Measurements from ENCODE around the gene TULP4. TPM values are rescaled to one million over a fixed set of nuclear protein-coding genes. Genes with fewer than 3 reads are reported as not detected.

TULP4 gene
- total RNA-seq, 1 donor from 2014 or later: 134 TPM

DNA sequence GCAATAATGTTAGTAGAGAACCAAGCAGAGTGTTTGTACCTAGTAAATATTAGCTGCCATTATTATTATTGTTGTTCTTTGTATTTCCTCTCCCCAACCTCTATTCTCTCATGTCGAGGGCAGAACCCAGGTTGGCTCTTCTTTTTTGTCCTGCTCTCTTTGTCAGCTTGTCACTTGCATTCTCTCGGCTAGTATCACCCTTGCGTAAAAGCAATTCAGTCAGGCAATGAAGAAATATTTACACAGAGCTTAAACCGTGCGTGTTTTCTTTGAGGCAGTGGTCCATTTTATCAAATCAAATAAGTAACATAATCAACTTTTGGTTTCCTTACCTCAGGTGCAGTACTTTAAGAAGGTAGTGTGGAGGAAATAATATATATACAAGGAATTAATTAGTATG, 83.9 kb downstream of the TULP4 start:
- DNase-seq: no peak

DNA sequence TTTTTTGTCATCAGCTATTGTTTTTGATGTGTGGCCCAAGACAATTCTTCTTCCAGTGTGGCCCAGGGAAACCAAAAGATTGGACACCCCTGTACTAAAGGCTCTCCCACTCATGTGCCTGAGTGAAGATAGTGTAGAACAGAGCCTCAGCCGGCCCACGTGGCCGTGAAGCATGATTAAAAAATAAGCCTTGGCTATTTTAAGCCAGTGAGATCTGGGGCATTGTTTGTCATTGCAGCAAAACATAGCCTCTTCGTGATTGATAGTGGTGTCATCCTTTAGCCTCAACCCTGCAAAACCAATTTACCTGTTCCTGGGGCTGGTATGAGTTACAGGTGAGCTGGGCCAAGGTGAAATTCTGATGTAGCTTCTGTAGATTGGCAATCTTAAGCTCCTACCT, 85.3 kb downstream of the TULP4 start:
- DNase-seq: no peak

DNA sequence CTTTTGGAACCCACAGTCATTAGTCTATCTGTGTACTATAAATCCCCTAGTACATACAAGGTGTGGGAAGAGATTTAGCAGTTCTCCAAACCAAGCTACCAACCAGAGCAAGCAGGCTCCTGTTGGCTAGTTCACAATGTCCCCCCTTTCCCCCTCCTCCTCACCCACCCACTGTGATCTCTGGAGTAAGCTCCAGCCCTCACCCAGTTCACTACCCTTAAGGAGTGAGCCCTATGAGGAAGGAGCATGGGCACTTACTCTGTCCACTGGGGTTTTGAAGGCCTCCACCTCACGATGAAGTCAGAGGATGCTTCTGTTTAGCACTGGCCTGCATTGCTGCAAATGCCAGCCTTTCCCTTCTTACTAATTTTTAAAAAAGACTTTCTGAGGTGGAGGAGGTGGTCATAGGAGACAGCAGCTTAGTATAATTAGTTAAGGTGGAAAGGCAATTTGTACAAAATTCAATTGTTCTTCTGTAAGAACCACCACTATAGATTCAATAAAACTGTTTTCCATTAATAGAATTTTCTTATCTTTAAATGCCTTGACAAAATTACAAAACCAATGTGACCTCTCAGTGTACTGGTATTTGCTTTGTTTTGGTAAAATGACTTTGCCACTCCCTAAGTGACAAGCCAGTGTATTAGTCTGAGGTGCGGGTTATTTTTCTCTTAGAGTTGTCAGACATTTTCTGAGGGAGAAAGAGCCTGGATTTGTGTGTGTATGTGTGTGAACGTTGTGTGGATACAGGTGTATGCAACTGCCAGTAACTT, 86.2 kb downstream of the TULP4 start:
- peak; percentile 21 for DNase-seq

DNA sequence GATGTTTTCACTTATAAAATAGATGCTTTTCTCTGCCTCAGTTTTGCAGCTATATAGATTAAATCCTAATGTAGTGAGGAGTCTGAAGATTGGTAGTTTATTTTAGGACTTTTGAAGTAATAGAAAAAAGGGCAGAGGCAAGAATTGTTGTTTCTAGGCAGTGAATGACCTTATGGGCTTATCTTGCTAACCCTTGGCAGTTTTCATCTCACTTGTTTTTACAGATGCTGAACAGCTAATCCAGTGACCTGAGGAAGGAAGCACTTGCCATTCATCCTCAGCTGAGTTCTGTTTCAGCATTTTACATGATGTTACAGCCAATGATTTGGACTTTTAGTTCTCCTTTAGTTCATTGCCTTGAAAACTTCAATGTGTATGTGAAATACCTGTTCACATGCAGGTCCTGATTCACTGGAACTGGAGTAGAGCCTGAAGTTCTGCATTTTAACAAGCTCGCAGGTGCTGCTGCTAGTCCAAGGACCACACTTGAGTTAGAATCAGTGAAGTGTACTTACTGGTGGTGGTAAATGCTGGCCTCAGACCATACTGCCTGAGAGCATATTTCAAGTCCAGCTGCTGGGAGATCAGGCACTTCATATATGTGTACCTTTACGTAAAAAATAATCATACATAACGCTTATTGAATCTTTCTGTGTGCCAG, 86.9 kb downstream of the TULP4 start:
- peak; percentile 81 for DNase-seq

DNA sequence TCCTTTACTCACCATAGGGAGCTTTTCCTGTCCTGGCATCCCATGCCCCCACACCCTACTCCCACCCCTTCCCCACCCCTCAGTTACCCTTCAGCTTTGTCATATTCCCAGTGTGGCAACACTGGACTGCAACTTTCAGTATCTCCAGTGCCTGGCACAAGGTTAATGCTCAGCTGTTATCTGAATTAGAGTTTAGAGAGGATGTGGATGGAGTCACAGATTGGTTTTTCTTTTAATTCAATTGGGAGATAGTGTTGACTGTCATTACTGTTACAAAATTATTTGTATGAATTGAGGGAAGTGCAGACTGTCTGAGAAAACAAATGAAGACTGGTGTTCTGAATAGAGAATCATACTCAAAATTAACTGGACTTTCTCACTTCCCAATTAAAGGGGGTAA, 89.9 kb downstream of the TULP4 start:
- DNase-seq: peak; percentile 24

DNA sequence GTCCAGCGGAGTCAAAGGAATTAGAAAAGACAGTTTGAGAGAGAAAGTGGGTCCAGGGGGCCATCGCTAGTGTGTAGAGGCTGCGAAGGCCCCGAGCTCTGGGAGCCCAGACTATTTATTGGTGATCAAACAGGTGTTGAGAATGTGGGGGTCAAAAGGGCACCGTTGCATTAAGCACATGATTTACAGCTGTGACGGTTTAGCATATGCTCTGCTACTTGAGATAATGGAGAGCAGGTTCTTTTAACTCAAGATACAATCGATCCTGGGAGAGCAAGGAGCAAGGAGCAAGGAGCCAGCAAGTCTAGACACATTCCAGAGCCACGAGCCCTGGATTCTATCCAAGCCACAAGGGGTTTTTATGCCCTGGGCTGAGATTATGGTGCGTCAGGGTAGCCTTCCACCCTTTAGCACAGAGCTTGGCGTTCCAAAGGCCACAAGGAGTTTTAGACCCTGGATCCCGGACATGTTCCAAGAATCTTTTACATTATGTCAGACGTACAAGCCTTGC, 93.1 kb downstream of the TULP4 start:
- peak; percentile 39 for DNase-seq

DNA sequence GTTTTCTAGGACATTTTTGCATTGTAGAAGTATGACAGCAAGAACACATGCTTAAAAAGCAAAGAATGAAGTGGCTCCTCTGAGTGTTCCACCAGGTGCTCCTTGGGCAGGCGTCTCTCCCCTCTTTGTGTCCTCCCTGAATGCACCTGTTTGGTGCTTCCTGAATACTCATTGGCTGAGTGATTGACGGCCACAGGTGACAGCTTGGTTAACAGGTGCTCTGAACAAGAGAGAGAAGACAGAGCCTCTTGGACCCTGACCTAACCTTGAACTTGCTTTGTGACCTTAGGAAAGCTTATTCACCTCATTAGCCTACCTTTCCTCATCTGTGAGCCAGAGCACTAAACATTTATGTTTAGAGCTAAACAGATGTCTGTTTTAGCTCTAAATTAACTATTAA, 93.7 kb downstream of the TULP4 start:
- no peak for DNase-seq

DNA sequence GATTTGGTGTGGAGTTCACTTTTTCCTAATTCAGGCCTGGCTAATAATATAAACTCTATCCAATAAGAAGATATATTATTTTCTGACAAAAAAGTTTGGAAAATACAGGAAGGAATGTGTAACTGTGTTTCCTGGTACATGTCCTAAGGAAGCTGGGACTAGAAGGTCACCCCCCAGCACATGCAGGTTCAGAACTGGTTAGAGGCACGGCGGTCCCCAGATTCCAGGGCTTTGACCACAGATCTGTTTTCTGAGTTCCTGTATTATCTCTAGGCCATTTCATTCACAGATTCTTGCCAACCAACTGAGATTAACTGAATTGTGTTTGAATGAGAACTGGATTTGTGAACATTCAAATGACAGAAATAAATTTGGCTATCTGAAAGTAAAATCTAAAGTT, 94.5 kb downstream of the TULP4 start:
- peak; percentile 37 for DNase-seq

DNA sequence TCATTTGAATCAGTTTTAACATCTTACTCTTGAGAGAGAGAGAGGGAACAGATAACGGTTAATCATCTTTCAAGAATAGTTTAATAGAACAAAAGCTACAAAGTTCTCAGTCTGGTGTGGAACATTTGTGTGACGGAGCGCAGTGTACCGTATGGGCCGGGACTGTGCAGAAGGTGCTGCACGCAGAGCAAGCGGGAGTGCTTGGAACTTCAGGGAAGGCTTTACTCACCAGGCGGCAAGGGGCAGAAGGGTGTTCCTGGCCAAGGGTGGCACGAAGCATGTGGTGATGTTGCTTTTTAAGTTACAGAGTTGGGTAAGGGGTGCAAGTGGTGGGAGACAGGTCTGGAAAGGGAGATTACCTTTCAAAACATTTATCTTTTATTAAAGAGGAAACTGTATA, 95.7 kb downstream of the TULP4 start:
- DNase-seq: no peak

DNA sequence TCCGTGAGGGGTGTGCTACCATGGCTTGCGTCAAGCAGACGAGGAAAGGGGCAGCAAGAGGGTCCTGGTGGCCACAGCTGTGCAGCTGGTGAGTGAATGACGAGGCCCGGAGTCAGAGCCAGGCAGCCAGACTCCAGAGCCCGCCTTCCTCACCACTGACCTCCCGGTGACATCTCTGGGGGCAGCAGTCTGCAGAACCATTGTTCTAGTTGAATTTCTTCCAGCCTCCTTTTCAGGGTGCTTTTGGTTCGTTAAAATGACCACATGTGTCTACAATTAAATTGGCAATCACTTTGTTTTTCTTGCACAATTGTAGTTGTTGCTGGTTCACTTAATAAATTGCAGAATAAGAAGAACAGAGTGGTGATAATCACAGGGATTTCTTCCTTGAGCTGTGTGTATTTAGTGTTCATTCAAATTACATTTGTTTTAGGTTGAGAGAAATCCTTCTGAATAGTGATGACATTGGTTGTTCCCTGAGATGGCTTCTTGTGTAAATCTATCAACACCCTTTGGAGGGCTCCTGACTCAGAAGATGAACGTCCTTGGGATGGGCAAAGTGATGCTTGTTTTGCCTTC, 96.4 kb downstream of the TULP4 start:
- DNase-seq: peak; percentile 89

DNA sequence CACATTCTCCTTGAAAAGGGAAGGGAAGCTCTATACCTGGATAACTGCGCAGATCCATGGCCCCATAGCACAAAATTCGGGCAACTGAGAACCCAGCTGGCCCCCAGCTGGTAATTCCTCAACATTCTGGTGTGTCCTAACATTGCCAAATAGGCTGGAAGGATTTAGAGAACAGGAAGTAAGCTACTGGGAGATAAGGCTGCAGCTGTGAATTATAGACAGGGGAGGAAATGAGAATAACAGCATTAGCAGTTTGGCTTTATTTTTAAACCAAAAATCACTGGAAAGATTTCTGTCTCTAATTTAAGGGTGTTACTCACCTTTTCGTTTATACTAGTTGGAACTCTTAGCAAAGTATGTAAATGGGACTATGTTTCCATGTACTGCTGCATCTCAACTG, 97.2 kb downstream of the TULP4 start:
- peak; percentile 77 for DNase-seq

DNA sequence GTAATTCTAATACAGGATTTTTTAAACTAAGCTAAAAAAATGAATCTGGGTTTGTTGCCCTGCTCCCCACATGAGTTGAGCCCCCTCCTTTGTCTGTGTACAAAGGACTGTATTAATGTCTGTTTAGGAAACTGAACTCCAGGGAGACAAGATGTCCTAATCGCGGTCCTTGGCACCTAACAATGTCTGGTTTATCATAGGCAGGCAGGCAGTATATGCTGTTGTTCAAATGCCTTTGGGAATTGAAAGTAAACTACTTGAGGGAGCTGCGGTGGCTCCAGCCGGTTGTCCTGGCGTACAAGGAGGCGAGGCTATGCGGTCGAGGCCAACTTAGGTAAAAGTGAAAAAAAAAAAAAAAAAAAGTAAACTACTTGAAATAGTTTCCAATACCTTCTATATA, 98.5 kb downstream of the TULP4 start:
- DNase-seq: no peak

DNA sequence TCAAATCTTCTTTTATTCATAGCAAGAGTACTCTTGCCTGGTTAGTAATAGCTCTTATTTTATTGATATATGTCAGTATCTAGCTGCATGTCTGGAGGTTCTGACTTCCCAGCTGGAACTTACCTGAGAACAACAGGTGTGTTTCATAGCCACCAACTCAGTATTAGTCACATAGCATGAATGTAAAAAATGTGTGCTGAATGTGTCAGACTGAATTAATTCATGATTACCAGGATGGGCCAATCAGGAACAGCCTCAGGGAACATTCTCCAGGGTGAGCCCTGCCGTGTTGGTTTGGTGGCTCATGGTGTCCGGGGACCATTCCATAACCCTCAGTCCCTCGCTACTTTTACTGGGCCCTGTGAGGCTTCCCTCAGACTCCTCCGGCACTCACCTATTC, 99.7 kb downstream of the TULP4 start:
- DNase-seq: no peak

DNA sequence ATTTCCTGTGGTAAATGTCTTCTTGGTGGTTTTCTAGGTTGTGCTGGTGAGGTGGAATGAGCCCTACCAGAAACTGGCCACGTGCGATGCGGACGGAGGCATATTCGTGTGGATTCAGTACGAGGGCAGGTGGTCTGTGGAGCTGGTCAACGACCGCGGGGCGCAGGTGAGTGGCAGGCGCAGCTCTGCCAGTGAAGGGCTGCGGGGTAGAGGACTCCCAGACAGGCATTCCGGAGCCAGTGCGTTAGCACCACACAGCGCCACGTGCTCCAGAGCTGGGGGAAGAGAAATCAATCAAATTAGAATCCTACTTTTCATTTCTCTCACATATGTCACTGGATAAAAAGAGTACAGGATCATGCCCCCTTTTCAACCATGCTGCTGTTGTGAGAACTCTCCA, 100.8 kb downstream of the TULP4 start:
- no peak for DNase-seq

DNA sequence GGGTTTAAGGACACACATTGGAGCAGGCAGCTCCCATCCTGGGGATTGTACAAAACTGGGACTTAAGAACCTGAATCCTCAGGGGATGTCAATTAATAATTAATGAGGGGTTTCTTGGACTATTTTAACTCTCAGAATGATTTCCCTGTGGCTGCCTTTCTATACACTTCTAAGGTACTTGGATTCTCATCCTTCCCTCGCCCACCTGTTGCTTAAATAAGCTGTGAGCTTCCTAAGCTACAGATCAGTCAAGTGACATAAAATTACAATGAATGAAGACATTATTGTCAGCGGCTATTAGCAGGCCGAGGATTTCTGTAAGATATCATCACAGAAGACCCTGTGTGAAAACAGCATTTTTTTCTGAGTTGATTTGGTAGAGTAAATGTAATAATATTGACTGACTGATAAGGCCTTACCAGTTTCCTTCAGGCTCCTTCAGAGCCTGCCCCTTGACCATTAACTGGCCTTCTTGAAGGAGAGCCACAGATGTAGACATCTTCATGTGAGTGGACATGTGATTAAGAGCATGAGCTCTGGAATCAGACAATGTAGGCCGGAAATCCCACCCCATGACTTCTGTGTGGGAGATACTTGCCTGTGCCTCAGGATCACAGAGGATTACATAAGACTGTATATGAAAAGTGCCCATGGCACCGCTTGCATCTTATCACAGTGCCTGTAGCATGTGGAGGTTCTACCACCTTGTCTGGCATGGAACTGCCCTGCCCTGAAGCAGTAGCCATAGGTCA, 101.7 kb downstream of the TULP4 start:
- no peak for DNase-seq

DNA sequence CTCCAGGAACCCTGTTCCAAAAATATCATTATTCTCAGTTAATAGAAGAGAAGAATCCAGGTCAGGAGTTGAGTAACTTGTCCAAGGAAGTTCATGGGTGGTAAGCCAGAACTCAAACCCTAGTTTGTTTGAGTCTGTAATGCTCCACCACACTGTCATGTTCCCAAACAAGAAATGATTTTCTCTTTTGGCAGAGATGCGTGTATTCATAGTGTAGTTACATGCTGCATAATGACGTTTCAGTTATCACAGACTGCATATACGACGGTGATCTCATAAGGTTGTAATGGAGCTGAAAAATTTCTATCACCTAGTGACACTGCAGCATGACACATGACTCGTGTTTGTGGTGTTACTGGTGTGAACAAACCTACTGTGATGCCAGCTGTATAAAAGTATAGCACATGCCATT, 102.6 kb downstream of the TULP4 start:
- DNase-seq: no peak

DNA sequence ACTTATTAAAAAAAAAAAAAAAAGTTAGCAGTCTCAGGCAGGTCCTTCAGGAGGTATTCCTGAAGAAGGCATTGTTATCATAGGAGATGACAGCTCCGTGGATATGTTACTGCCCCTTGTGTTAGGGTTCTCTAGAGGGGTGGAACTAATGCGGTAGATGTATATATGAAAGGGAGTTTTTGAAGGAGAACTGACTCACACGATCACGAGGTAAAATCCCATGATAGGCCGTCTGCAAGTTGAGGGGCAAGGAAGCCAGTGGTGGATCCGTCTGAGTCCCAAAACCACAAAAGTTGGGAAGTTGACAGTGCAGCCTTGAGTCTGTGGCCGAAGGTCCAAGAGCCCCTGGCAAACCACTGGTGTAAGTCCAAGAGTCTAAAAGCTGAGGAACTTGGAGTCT, 103.4 kb downstream of the TULP4 start:
- DNase-seq: no peak

DNA sequence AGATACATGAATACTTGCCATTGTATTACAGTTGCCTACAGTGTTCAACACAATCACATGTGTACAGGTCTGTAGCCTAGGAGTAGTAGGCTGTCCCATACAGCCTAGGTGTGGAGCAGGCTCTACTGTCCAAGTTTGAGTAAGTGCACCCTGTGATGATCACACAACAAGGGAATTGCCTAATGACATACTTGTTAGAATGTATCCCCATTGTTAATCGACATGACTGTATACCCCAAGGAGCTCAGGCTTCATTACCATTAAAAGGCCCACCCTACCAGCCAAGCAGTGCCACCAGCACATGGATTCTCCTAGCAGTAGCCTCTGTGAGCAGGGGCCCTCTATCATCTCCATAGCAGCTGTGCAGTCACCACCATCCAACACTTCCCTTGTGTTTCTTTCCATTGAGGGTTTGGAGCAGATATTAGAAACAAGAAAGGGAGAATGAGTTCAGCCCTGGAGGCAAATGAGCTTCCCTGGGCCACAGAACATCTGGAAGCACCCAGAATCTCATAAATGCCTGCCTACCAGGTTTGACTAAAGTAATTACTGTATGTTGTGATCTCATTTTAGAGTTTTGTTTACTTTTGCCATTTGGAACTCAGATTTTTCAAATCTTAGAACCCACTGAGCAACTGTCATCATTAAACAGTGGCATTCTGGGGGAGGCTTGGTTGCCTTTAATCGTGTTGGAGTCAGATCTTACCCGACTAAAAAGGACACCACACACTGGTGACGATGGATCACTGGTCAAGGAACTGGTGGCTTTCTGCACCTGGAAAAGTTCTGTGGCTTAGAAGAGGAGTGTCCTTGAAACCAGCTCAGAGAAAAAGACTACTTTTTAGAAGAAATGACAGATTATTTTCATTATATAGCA, 104.9 kb downstream of the TULP4 start:
- DNase-seq: no peak

DNA sequence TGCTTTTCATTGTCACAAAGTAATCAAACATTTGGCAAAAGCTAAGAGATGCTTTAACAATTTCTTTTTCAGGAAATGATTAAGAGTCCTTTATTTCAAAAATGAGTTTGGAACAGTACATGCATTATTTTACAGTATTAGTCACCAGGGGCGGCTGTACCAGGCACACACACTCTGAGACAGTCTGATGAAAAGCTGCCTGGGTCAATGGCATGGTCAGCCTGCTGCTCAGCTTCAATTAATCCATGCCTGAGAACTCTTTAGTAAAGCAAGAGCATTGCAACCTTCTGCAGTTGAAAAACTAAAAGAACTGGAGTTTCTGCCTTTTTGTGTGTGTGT, 105.5 kb downstream of the TULP4 start:
- DNase-seq: peak; percentile 72

DNA sequence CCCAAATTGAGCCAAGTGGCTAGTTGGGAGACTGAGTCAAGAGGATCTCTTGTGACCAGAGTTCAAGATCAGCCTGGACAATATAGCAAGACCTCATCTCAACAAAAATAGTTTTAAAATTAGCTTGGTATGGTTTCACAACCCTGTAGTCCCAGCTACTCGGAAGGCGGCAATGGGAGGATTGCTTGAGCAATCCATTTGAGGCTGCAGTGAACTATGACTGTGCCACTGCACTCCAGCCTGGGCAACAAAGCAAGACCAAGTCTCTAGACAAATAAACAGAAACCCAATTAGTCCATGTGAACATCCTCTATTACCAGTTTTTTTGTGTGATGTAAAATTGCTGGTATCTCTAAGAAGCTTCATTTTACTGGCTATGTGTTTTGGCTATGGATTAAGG, 106.2 kb downstream of the TULP4 start:
- DNase-seq: no peak

DNA sequence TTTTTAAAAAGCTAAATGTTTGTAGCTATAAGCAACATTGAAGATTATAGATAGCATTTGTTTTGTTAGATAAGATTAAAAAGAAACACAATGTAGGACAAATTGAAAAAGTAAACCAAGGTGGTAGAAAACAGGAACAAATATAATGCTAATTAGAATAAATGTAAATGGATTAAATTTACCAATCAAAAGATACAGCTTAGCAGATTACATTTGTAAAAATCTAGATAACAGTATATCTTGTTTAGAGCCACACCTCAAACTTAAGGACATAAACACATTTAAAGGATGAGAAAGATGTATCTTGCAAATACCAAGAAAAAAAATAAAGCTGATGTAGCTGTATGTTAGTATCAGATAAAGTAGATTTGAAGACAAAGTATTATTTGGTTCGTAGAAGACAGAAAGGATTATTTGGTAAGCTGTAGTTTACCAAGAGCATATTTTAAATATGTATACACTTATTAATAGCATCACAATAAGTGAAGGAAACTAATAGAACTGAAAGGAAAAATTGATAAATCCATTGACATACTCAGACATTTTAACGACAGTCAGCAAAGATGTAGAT, 107.2 kb downstream of the TULP4 start:
- DNase-seq: no peak

DNA sequence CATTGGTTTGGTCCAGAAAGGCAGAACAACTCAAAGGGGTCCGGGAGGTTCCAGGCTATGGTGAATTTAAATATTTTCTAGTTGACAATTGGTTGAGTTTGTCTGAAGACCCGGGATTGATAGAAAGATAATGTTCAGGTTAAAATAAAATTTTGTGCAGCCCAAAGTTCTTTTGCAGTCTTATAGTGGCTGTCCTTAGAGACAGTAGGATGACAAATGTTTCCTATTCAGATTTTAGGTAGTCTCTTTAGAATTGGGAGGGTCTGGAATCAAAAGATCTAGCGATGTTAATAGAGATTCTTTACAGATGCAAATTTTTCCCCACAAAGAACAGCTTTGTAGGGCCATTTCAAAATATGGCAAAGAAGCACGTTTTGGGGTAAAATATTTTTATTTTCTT, 109.1 kb downstream of the TULP4 start:
- DNase-seq: no peak

Data from dermis blood vessel endothelial cell (primary cell).